GM21528 (cell line): ENCODE results near the gene JPH2.
"Not testable (repeated sequence)": the region's sequence is repeated elsewhere in the genome, so short reads cannot be mapped to it uniquely, and the experiment has no call there.

Experiments
- ATAC-seq: cut with Tn5 transposase; IDR thresholded peaks from one replicate; pipeline ENCODE4 v1.9.1; 2021; ENCODE audit warnings: mild to moderate bottlenecking, moderate library complexity; ENCODE audit not compliant: unreplicated experiment, low FRiP score

Gene JPH2

GRCh38 chr20:44129911-44130718, 56.9 kb downstream of the JPH2 start:
- ATAC-seq = no peak

GRCh38 chr20:44129300-44129699, 57.7 kb downstream of the JPH2 start:
- ATAC-seq = not testable (repeated sequence)

- no peak for ATAC-seq
Measured at GRCh38 chr20:44126445-44126844, 60.5 kb downstream of the JPH2 start.

- ATAC-seq = no peak
Measured at GRCh38 chr20:44125332-44126127, 61.5 kb downstream of the JPH2 start.

- ATAC-seq = no peak
Measured at GRCh38 chr20:44123874-44124535, 63.0 kb downstream of the JPH2 start.

GRCh38 chr20:44123251-44123650, 63.7 kb downstream of the JPH2 start:
- no peak for ATAC-seq

- ATAC-seq = no peak
Measured at GRCh38 chr20:44120676-44121425, 66.1 kb downstream of the JPH2 start.

- no peak for ATAC-seq
Measured at GRCh38 chr20:44118185-44119033, 68.6 kb downstream of the JPH2 start.

- ATAC-seq = no peak
Measured at GRCh38 chr20:44117296-44118184, 69.4 kb downstream of the JPH2 start.

- no peak for ATAC-seq
Measured at GRCh38 chr20:44115762-44116644, 71.0 kb downstream of the JPH2 start.

GRCh38 chr20:44115181-44115580, 71.8 kb downstream of the JPH2 start:
- ATAC-seq = no peak

- no peak for ATAC-seq
Measured at GRCh38 chr20:44113618-44114376, 73.2 kb downstream of the JPH2 start.

- no peak for ATAC-seq
Measured at GRCh38 chr20:44112889-44113617, 73.9 kb downstream of the JPH2 start.

GRCh38 chr20:44112456-44112855, 74.5 kb downstream of the JPH2 start:
- ATAC-seq = no peak

- ATAC-seq = no peak
Measured at GRCh38 chr20:44111712-44112335, 75.2 kb downstream of the JPH2 start.
